Stimulated activated CD4-positive, alpha-beta T cell treated with anti-CD3 and anti-CD28 coated beads, Interleukin-15, amount 100 ng/mL, for 1 hour (primary cell): ENCODE data around the gene GOLGA6L1.
"Not testable (repeated sequence)": the region's sequence is repeated elsewhere in the genome, so short reads cannot be mapped to it uniquely, and the experiment has no call there.

Experiments
- DNase-seq, 2 donors: peaks; one replicate each; pipeline ENCODE4 v3.0.0-alpha.2; 2020; ENCODE audit warnings: low read depth in 1 of 2, low spot score in 1 of 2

The GOLGA6L1 gene, protein sequence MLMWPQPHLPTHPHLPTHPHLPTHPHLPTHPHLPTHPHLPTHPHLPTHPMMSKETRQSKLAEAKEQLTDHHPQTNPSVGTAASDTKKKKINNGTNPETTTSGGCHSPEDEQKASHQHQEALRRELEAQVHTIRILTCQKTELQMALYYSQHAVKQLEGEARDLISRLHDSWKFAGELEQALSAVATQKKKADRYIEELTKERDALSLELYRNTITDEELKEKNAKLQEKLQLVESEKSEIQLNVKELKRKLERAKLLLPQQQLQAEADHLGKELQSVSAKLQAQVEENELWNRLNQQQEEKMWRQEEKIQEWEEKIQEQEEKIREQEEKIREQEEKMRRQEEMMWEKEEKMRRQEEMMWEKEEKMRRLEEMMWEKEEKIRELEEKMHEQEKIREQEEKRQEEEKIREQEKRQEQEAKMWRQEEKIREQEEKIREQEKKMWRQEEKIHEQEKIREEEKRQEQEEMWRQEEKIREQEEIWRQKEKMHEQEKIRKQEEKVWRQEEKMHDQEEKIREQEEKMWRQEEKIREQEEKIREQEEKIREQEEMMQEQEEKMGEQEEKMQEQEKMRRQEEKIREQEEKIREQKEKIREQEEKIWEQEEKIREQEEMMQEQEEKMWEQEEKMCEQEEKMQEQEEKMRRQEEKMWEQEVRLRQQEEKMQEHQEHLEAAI

DNA sequence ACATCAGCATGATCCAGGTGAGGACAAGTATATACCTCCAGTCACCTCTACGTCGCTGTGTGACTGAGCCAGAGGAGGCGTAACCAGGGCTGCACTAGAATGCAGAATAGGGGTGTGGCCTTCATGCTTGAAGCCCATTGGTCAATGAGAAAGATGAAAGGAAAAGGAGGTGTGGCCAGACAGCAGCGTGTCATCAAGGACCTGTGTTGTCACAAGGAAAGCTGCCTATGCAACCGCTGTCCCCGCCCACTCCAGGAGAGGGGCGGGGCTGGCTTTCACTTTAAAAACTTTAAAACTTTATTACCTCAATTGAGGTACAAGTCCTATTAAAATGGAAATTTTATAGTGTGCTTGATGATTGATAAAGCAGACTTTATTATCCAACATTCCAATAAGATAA, at the start of gene GOLGA6L1:
Gene GOLGA6L1, minus strand, starts transcription at position 101 of the 400 bp plus-strand sequence. Its CDS starts 91 bp downstream, at position 10.
- not testable (repeated sequence) for DNase-seq

DNA sequence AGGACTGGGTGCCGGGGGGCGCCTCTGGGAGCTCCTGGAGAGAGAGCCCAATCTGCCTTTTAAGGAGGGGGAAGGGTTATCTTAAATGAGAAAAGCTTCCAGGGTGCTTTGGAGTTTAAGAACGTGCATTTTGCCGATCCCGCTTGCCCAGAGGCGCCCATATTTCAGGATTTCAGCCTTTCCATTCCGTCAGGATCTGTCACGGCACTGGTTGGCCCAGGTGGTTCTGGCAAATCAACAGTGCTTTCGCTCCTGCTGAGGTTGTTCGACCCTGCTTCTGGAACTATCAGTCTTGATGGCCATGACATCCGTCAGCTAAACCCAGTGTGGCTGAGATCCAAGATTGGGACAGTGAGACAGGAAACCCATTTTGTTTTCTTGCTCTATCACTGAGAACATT, 44.6 kb upstream of the GOLGA6L1 start:
- not testable (repeated sequence) for DNase-seq

DNA sequence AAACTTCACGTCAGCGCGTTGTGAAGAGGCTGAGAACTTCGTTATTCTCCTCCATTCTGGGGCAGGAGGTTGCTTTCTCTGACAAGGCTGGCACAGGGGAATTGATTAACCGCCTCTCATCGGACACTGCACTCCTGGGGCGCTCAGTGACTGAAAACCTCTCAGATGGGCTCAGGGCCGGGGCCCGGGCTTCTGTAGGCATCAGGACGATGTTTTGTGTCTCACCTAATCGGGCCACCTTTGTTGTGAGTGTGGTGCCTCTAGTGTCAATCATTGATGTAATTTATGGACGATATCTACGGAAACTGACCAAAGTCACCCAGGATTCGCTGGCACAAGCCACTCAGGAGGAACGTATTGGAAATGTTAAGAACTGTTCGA, 43.9 kb upstream of the GOLGA6L1 start:
- not testable (repeated sequence) for DNase-seq

DNA sequence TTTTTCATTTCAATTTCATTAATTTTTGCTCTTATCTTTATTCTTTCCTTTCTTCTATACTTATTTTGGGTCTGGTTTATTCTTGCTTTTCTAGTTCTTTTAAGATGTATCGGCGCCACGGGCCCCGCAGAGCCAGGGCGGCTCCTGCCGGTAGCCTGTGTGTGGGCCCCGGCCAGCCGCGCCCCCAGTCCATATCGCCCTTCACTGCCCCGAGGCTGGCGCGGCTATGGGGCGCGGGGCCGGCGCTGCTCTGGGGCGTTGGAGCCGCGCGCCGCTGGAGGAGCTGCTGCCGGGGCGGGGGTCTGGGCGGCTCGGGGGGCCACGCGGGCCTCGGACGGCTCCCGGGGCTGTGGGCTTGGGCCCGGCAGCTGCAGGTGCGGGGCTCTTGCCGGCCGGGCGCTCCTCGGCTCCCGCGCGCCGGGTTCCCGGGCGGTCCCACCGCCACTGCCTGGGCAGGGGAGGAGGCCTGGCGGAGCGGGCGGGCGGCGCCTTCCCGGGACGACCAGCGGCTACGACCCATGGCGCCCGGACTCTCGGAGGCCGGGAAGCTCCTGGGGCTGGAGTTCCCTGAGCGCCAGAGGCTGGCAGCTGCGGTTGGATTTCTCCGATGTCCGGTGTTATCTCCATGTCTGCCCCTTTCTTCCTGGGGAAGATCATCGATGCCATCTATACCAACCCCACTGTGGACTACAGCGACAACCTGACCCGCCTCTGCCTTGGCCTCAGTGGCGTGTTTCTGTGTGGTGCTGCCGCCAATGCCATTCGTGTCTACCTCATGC, 43.3 kb upstream of the GOLGA6L1 start:
- DNase-seq: not testable (repeated sequence)

DNA sequence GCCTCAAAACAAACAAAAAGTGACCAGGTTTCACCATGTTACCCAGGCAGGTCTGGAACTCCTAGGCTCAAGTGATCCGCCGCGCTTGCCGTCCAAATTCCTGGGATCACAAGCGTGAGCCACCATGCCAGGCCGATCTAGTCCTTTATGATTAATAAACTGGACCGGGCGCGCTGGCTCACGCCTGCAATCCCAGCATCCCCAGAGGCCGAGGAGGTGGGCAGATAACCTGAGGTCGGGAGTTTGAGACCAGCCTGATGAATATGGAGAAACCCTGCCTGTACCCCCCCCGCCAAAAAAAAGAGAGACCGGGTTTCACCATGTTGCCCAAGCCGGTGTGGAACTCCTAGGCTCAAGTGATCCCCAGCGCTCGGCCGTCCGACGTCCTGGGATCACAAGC, 40.1 kb upstream of the GOLGA6L1 start:
- not testable (repeated sequence) for DNase-seq

DNA sequence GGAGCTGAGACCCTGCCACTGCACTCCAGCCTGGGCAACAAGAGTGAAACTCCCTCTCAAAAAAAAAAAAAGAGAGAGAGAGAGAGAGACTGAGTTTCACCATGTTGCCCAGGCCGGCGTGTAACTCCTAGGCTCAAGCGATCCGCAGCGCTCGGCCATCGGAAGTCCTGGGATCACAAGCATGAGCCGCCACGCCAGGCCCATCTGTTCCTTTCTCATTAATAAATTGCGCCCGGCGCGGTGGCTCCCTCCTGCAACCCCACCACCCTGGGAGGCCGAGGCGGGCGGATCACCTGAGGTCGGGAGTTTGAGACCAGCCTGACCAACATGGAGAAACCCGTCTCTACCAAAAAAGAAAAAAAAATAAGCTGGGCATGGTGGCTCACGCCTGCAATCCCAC, 39.0 kb upstream of the GOLGA6L1 start:
- not testable (repeated sequence) for DNase-seq

DNA sequence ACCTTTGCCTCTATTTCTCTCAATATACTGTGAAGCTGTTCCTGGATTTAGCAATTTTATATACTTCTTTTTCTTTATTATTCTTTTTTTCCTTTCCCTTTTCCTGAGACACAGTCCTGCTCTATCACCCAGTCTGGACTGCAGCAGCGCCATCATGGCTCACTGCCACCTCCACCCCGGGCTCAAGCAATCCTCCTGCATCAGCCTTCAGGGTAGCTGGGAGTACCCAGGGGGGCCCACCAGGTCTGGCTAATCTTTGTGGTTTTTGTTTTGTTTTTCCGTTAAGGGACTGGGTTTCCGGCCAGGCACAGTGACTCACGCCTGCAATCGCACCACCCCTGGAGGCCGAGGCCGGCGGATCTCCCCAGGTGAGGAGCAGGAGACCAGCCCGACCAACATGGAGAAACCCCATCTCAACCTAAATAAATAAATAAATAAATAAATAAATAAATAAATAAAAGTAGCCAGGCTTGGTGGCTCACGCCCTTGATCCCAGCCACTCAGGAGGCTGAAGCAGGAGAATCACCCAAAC, 38.1 kb upstream of the GOLGA6L1 start:
- not testable (repeated sequence) for DNase-seq

DNA sequence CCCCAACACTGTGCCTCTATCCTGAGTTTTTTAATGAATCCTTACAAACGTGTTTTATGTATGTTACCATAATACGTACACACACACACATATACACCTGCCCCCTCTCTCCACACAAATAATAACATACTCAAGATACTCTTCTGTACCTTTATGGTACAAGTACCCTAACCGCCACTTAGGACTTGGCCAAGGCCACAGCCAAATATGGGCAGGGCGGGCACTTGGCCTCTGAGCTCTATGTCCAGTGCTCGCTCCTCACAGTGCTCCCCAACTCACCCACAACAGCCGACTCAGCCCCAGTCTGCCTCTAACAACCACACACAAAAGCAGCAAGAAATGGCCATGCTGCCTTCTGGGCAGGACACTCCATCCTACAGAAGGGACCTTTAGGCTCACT, 3.8 kb downstream of the GOLGA6L1 start:
- not testable (repeated sequence) for DNase-seq

DNA sequence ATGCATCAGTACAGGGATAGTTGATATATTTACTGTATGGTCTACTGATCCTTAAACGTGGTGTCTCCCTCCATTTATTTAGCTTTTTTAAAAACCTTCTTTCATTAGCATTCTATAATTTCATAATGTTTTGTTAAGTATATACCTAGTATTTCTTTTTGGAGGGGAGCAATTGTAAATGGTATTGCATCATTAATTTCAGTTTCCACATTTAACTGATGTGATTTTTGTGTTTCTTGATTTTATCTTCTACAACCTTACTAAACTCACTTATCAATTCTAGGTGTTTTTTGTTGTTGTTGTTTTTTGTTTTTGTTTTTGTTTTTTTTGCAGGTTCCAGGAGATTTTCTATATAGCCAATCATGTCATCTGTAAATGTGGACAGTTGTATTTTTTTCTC, 18.4 kb downstream of the GOLGA6L1 start:
- DNase-seq: no peak

DNA sequence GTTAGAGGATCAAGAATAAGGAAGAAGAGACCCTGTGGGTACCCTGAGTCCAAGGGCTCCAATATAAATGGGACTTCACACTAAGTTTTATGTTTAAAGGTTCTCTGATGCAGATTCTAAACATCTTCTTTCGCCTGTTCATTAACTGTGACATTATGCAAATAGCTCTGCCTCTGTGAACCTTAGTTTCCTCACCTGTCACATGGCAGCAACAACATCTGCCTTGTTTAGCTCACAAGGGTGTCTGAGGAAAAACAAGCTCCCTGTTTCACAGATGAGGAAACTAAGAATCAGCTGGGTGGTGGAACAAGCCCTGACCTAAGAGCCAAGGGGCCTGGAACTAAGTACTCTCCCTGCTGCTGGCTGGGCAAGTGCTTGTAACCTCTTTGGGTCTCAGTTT, 40.8 kb downstream of the GOLGA6L1 start:
- DNase-seq: no peak

DNA sequence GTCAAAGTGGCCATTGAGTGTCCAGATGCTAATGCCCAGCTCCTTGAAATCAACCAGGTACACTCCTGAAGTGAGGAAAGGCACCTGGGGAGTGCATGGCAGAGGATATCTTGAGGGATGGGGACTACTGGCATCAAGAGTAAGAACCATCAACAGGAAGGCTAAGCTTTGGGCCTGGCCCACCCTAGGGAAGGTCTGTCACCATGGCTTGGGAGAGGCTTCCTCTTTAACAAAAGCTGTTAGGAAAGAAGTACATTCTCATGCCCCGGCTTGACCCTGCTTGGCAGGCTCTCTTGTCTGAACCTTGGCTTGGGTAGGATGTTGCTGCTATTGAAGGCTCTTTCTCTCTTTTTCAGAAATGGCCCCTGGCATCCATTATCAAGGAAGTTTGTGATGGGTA, 53.5 kb downstream of the GOLGA6L1 start:
- no peak for DNase-seq

DNA sequence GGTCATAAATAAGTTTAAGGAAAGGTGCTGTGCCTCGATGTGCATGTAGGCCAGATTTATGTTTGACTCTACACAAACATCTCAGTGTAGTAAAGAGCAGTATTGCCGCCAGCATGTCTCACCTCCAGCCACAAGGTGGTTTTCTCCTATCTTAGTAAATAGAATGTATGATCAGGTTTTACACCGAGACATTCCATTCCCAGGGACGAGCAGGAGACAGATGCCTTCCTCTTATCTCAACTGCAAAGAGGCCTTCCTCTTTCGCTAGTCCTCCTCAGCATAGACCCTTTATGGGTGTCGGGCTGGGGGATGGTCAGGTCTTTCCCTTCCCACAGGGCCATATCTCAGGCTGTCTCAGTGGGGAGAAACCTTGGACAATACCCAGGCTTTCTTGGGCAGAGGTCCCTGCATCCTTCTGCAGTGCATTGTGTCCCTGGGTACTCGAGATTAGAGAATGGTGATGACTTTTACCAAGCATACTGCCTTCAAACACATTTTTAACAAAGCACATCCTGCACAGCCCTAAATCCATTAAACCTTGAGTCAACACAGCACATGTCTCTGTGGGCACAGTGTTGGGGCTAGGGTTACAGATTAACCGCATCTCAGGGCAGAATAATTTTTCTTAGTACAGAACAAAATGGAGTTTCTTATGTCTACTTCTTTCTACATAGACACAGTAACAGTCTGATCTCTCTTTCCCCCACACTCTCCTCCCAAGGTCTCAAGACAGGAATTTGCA, 54.5 kb downstream of the GOLGA6L1 start:
- DNase-seq: not testable (repeated sequence)

DNA sequence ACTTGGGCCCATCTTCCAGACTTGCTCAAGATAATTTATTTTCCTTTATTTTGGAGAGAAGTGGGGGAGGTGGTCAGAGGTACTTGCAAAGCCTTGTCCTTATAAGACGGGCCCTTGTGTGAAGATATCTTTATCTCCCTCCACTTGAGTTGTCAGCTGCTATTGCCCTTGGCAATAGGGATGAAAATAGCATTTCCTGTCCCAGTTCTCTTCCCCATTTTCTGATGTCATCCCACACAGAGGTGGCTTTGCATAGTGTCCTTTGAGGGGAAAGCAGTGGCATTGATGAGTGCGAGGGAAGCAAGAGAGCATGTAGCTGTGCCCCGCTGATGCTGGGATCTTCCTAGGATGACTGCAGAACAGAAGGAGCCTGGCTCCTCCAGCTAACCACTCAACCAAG, 55.4 kb downstream of the GOLGA6L1 start:
- DNase-seq: no peak

DNA sequence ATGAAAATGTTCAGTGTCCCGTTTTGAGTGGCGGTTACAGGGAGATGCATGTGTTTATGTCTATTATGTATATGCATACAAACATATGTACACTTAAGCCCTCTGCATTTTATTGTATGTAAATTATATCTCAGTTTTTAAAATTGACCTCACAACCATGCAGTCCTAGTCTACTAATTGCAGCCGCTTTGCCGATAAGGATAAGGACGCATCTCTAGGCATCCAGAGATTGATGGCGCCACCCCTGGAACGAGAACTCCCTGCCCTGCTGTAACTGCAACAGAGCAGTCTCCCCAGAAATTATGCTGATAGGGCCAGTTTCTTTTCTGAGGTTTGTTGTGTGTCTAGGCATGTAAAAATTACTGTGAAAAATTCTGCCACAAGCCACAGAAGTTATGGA, 56.9 kb downstream of the GOLGA6L1 start:
- DNase-seq: no peak
